ENCODE results near the gene SETD7.

Gene SETD7

DNA sequence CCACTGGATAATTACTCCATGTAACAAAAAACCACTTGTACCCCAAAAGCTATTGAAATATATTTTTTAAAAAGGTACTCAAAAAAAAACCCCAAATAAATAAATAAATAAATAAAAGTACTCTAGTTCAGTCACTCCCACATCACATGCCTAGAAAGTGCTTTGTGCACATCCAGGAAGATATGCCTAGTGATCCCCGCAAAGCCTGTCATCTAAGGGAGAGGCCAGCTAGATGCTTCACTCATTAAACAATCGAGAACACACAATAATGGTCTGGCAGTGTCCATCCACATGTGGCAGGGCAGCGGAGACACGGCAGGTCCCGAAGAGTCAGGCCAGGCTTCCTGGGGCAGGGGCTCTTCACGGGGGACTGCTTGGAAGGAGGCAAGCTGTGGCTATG is 54.5 kb downstream of the SETD7 start:
- no peak overlapping the region for H3K27ac ChIP-seq
- peaks cover 18 to 31% (median 28%) of the 10 kb centered on the region in 11 experiments for H3K36me3 ChIP-seq
- H3K9me3 ChIP-seq (replicated peaks in 1 of 11), result peaks cover 0 to 4% (median 0%) of the 10 kb centered on the region in 11 experiments; a peak in 1 of 22 replicates
- no peak overlapping the region for H3K4me3 ChIP-seq
- peaks cover 0 to 16% (median 12%) of the 10 kb centered on the region in 10 experiments; a peak in 13 of 20 replicates for H3K4me1 ChIP-seq
- H3K4me2 ChIP-seq, result no peak overlapping the region
- H3K9ac ChIP-seq, result no peak overlapping the region
- no peaks in the 10 kb centered on the region for H4K20me1 ChIP-seq
- H3K27me3 ChIP-seq, result no peaks in the 10 kb centered on the region
- TF ChIP-seq Cebpa-rat (IDR thresholded peaks at IDR 0.05), result no peak

DNA sequence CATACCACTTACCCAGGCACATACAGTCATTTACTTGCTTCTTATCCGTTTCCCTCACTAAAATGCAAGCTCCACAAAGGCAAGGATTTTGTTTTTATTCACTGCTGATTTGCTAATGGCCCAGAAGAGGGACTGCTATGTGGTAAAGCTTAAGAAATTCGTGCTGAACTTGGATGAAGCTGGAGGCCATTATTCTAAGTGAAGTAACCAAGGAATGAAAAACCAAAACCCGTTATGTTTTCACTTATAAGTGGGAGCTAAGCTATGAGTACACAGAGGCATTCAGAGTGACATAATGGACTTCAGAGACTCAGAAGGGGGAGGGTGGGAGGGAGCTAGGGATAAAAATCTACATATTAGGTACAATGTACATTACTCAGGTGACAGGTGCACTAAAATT is 54.9 kb downstream of the SETD7 start:
- Histone ChIP-seq H3K9ac (no peak overlapping the region), H4K20me1 (no peaks in the 10 kb centered on the region), H3K27ac (no peak overlapping the region), H3K4me2 (no peak overlapping the region), H3K4me1 (peaks cover 0 to 16% (median 12%) of the 10 kb centered on the region in 10 experiments; a peak in 13 of 20 replicates), H3K9me3 (replicated peaks in 1 of 11) (peaks cover 0 to 4% (median 0%) of the 10 kb centered on the region in 11 experiments; a peak in 1 of 22 replicates), H3K27me3 (no peaks in the 10 kb centered on the region), H3K4me3 (no peak overlapping the region), H3K36me3 (peaks cover 14 to 26% (median 24%) of the 10 kb centered on the region in 11 experiments; a peak in 21 of 22 replicates)
- TF ChIP-seq Cebpa-rat (IDR thresholded peaks at IDR 0.05), result no peak

DNA sequence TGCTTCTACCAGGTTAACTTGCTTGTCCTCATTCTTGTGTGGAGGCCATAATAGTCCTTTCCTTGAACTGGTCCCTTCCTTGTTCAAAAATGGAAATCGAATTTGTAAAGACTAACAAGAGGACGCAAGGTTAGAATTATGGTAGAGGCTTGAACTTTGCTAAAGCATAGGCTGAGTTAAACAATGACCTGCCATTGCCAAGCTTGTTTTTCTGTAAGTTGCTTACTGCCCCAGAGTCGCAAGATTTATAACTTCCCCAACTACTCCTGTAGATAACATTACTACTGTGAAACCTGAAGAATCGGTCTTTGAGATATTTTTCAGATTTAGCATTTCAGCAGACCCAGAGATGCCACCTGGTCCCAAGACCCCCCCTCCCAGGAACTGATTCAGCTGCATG is 56.8 kb downstream of the SETD7 start:
- Histone ChIP-seq H3K9ac (no peak overlapping the region), H3K4me3 (no peak overlapping the region), H3K27ac (no peak overlapping the region), H3K9me3 (replicated peaks in 1 of 11) (peaks cover 0 to 8% (median 0%) of the 10 kb centered on the region in 11 experiments; a peak in 5 of 22 replicates), H3K4me1 (peaks cover 0 to 16% (median 12%) of the 10 kb centered on the region in 10 experiments; a peak in 13 of 20 replicates), H3K27me3 (no peaks in the 10 kb centered on the region), H4K20me1 (no peaks in the 10 kb centered on the region), H3K4me2 (no peak overlapping the region), H3K36me3 (peaks cover 0 to 10% (median 6%) of the 10 kb centered on the region in 11 experiments; a peak in 9 of 22 replicates)
- no peak for TF ChIP-seq Cebpa-rat (IDR thresholded peaks at IDR 0.05)

DNA sequence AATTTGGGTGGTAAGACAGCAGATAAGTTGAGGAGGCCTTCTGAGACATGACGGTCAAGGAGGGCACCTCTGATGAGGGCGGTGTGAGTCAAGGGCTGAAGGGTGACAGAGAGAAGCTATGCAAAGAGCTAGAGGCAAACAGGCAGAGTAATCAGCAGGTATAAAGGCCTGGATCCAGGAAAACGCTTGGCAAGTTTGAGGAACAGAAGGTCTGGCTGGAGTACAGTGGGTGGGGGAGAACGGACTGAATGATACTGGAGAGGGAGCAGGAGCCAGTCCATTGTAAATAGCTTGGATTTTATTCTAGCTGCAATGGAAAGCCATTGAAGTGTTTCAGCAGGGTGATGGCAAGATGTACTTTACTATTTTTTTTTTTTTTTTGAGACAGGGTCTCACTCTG is 62.8 kb downstream of the SETD7 start:
- H3K4me3 ChIP-seq, result no peak overlapping the region
- peaks cover 0 to 14% (median 5%) of the 10 kb centered on the region in 11 experiments; a peak in 5 of 22 replicates for H3K9me3 ChIP-seq (replicated peaks in 1 of 11)
- H3K27me3 ChIP-seq, result no peaks in the 10 kb centered on the region
- H3K4me2 ChIP-seq, result no peak overlapping the region
- H3K27ac ChIP-seq, result no peak overlapping the region
- H3K9ac ChIP-seq, result no peak overlapping the region
- no peak for TF ChIP-seq Cebpa-rat (IDR thresholded peaks at IDR 0.05)
- H4K20me1 ChIP-seq, result no peaks in the 10 kb centered on the region
- peaks cover 0 to 8% (median 0%) of the 10 kb centered on the region in 11 experiments; a peak in 2 of 22 replicates for H3K36me3 ChIP-seq
- peaks cover 0 to 4% (median 0%) of the 10 kb centered on the region in 10 experiments; a peak in 1 of 20 replicates for H3K4me1 ChIP-seq

DNA sequence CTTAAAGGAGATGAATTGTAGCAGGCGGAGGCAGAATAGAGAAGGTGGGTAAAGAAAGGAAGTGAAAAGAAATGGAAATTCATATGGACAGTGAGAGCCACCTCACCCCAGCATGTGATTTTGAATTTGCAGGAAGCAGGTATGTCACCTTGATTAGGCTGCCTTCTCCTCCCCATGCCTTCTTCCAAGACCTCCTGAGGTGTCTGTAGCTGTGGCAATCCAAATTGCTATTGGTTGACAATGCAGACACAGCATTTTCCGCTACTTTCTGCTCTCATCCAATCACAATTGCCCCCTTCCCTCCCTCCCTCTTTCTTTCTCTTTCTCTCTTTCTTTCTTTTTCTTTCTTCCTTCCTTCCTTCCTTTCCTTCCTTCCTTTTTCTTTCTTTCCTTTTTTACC is 63.6 kb downstream of the SETD7 start:
- Histone ChIP-seq H3K27ac (no peak overlapping the region), H4K20me1 (no peaks in the 10 kb centered on the region), H3K27me3 (no peaks in the 10 kb centered on the region), H3K9me3 (replicated peaks in 1 of 11) (peaks cover 0 to 14% (median 5%) of the 10 kb centered on the region in 11 experiments; a peak in 5 of 22 replicates), H3K4me2 (no peak overlapping the region), H3K9ac (no peak overlapping the region), H3K4me3 (no peak overlapping the region), H3K36me3 (peaks cover 0 to 8% (median 0%) of the 10 kb centered on the region in 11 experiments; a peak in 2 of 22 replicates), H3K4me1 (peaks cover 0 to 4% (median 0%) of the 10 kb centered on the region in 10 experiments; a peak in 1 of 20 replicates)
- no peak for TF ChIP-seq Cebpa-rat (IDR thresholded peaks at IDR 0.05)

DNA sequence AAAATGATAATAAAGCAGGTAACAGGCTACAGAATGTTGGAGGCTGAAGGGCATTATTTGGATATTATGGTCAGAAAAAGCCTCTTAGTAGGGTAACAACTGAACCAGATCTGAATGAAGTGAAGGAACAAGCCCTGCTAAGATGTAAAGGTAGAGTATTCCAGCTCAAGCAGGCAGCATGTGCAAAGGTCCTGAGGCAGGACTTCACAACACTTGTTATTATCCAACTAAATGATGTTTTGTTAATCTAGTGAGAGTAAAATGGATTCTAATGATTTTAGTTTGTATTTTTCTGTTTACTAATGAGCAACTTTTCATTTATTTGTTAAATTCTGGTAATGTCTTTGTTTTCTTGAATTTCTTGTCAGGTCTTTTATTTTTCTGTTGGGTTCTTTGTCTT is 66.4 kb downstream of the SETD7 start:
- no peaks in the 10 kb centered on the region for H3K27me3 ChIP-seq
- H3K9ac ChIP-seq, result no peak overlapping the region
- H4K20me1 ChIP-seq, result no peaks in the 10 kb centered on the region
- no peak overlapping the region for H3K4me3 ChIP-seq
- H3K4me1 ChIP-seq, result peaks cover 0 to 5% (median 0%) of the 10 kb centered on the region in 10 experiments; a peak in 7 of 20 replicates
- H3K4me2 ChIP-seq, result no peak overlapping the region
- no peak for TF ChIP-seq Cebpa-rat (IDR thresholded peaks at IDR 0.05)
- H3K36me3 ChIP-seq, result peaks cover 0 to 7% (median 0%) of the 10 kb centered on the region in 11 experiments; a peak in 2 of 22 replicates
- no peak overlapping the region for H3K27ac ChIP-seq
- H3K9me3 ChIP-seq (replicated peaks in 1 of 11), result peaks cover 0 to 7% (median 5%) of the 10 kb centered on the region in 11 experiments; a peak in 4 of 22 replicates

DNA sequence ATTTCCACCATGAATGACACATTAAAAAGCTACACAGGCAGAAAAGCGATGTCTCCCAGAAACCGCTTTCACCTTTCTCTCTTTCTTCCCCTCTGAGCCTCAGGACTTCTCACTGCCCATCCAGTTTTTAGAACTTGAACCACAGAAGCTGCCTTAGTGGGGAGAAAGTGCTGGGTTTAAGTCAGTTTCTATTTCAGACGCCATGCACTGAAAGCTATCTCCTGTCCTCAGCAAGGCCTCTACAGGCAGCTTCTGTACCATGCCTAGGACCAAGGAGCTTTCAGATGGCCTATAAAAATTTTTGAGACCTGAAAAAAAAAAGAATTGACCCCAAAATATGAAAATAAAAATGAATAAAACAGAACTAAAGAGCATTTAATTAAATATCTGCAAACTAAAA is 67.6 kb downstream of the SETD7 start:
- Histone ChIP-seq H3K27ac (no peak overlapping the region), H3K36me3 (no peaks in the 10 kb centered on the region), H3K4me1 (peaks cover 0 to 17% (median 0%) of the 10 kb centered on the region in 10 experiments; a peak in 7 of 20 replicates), H3K9ac (no peak overlapping the region), H3K9me3 (replicated peaks in 1 of 11) (no peaks in the 10 kb centered on the region), H3K4me3 (no peak overlapping the region), H3K4me2 (no peak overlapping the region), H4K20me1 (no peaks in the 10 kb centered on the region), H3K27me3 (no peaks in the 10 kb centered on the region)
- TF ChIP-seq Cebpa-rat (IDR thresholded peaks at IDR 0.05), result no peak

DNA sequence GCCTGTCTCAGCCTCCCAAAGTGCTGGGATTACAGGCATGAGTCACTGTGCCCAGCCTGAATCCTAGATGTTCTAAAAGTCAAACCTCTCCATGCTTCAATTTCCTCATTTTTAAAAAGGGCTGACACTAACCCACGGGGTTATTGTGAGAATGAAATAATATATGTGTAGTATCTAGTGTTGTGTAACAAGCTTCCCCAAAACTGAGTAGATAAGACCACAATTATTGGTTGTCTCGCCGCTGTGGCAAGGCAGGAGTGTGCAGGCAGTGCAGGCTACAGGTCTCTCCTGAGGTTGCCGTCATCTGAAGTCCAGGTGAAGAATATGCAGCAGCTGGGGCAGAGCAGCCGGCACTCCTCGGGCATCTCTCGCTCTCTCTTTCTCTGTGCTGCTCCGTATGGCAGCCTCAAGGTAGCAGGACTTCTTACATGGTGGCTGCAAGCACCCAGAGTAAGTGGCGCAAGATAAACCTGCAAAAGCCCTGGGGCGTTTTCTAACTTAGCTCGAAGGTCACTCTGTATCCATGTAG is 71.2 kb downstream of the SETD7 start:
- Histone ChIP-seq H3K27me3 (no peaks in the 10 kb centered on the region), H3K36me3 (0 out of 22 replicates have a peak, but pooled peaks cover 0 to 4% (median 0%) of the 10 kb centered on the region in 11 experiments), H3K4me2 (peak overlapping the region in 3 of 11 experiments; percentile 0 to 55 (median 24); a peak in 3 of 22 replicates), H3K4me1 (peaks cover 0 to 19% (median 0%) of the 10 kb centered on the region in 10 experiments; a peak in 7 of 20 replicates), H3K4me3 (no peak overlapping the region), H3K9me3 (replicated peaks in 1 of 11) (no peaks in the 10 kb centered on the region), H3K27ac (0 out of 22 replicates have a peak overlapping the region, but pooled peaks of 1 of the 11 experiments have one; percentile 18), H3K9ac (no peak overlapping the region), H4K20me1 (no peaks in the 10 kb centered on the region)
- TF ChIP-seq Cebpa-rat (IDR thresholded peaks at IDR 0.05), result no peak

DNA sequence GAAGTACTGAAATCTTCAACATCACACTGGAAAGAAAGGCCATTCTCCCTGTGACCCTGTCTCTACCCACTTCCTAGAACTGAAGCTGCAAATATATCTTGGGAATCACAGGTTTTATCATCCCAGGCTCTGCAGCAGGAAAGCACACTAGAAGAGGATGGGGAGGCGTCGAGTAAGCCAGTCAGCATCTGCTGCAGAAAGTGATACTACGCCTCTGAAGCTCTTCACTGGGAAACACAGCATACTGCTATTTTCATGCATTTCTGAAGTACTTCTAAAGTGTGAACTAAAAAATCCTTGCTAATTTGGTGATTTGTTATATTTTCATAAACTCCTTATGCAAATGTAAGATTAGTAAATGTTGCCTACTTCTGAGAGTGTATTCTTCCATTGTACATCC is 73.0 kb downstream of the SETD7 start:
- 0 out of 22 replicates have a peak, but pooled peaks cover 0 to 4% (median 0%) of the 10 kb centered on the region in 11 experiments for H3K36me3 ChIP-seq
- no peaks in the 10 kb centered on the region for H3K27me3 ChIP-seq
- no peak overlapping the region for H3K4me3 ChIP-seq
- no peaks in the 10 kb centered on the region for H4K20me1 ChIP-seq
- H3K4me1 ChIP-seq, result peaks cover 0 to 19% (median 0%) of the 10 kb centered on the region in 10 experiments; a peak in 7 of 20 replicates
- H3K9me3 ChIP-seq (replicated peaks in 1 of 11), result no peaks in the 10 kb centered on the region
- H3K9ac ChIP-seq, result no peak overlapping the region
- H3K4me2 ChIP-seq, result no peak overlapping the region
- H3K27ac ChIP-seq, result no peak overlapping the region
- TF ChIP-seq Cebpa-rat (IDR thresholded peaks at IDR 0.05), result no peak

Data from BLaER1 treated with 17β-estradiol and CSF1 and Interleukin-3, amounts not matched to agents 10 nM and 100 nM (cell line).